Measurements from ENCODE around the gene BPHL.

DNA sequence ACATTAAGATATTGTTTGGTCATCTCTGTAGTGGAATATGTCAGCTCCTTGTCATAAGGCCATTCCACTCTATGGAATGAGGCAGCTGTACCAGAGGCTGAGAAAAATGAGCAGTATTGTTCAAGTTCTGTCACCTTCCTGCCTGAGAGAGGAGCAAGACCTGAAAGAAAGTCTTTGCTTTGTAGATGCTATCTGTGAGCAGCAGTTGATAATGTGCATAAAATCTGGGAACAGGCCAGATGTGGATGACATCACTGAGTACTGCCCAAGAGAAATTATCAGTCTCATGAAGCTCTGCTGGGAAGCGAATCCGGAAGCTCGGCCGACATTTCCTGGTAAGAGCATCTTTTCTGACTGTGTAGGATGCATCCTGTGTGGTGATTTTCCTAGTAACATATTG lies 33.4 kb upstream of the BPHL start:
- TF ChIP-seq, protein P1, sequence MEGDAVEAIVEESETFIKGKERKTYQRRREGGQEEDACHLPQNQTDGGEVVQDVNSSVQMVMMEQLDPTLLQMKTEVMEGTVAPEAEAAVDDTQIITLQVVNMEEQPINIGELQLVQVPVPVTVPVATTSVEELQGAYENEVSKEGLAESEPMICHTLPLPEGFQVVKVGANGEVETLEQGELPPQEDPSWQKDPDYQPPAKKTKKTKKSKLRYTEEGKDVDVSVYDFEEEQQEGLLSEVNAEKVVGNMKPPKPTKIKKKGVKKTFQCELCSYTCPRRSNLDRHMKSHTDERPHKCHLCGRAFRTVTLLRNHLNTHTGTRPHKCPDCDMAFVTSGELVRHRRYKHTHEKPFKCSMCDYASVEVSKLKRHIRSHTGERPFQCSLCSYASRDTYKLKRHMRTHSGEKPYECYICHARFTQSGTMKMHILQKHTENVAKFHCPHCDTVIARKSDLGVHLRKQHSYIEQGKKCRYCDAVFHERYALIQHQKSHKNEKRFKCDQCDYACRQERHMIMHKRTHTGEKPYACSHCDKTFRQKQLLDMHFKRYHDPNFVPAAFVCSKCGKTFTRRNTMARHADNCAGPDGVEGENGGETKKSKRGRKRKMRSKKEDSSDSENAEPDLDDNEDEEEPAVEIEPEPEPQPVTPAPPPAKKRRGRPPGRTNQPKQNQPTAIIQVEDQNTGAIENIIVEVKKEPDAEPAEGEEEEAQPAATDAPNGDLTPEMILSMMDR (IDR thresholded peaks at IDR 0.05): no peak
- TF ChIP-seq RCOR1 (IDR thresholded peaks at IDR 0.05; ENCODE audit: low read length): 0 out of 2 replicates have a peak, but pooled peaks have one; percentile 29
- TF ChIP-seq TEAD4 (IDR thresholded peaks at IDR 0.05; ENCODE audit: borderline replicate concordance, insufficient read depth): no peak
- TF ChIP-seq NFIC (IDR thresholded peaks at IDR 0.05; ENCODE audit: borderline replicate concordance): no peak
- TF ChIP-seq YY1 (IDR thresholded peaks at IDR 0.05; ENCODE audit: low read depth): no peak
- TF ChIP-seq, protein P2, sequence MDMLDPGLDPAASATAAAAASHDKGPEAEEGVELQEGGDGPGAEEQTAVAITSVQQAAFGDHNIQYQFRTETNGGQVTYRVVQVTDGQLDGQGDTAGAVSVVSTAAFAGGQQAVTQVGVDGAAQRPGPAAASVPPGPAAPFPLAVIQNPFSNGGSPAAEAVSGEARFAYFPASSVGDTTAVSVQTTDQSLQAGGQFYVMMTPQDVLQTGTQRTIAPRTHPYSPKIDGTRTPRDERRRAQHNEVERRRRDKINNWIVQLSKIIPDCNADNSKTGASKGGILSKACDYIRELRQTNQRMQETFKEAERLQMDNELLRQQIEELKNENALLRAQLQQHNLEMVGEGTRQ (IDR thresholded peaks at IDR 0.05; ENCODE audit: borderline replicate concordance, low read depth, low read length): no peak
- TF ChIP-seq SMC3 (IDR thresholded peaks at IDR 0.05; ENCODE audit: low read depth, low read length): no peak
- no peak for TF ChIP-seq TAF1 (IDR thresholded peaks at IDR 0.05; ENCODE audit: borderline replicate concordance, low read depth, low read length)
- 0 out of 4 replicates have a peak, but pooled peaks of 1 of the 2 experiments have one; percentile 20 for TF ChIP-seq EP300 (IDR thresholded peaks at IDR 0.05; ENCODE audit: borderline replicate concordance in 1 of 2, low read depth in 1 of 2, low read length in 1 of 2)
- no peak for TF ChIP-seq FOXM1 (IDR thresholded peaks at IDR 0.05; ENCODE audit: low read depth)
- TF ChIP-seq, protein P3, sequence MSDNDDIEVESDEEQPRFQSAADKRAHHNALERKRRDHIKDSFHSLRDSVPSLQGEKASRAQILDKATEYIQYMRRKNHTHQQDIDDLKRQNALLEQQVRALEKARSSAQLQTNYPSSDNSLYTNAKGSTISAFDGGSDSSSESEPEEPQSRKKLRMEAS (IDR thresholded peaks at IDR 0.05; ENCODE audit: low read depth): no peak

Measured in SK-N-SH (cell line).